Liver (tissue), 9 donors: ENCODE measurements around the gene KRTAP29-1. TPM values are rescaled to one million over a fixed set of nuclear protein-coding genes. Genes with fewer than 3 reads are reported as not detected.

ENCODE experiments used
- DNase-seq: peaks from one replicate; pipeline ENCODE4 v3.0.0-alpha.2; 2017; ENCODE audit warnings: low spot score
- H3K27ac ChIP-seq, 2 donors: one replicate each; pipeline ENCODE4 v1.7.0; 2013; ENCODE audit warnings: inconsistent platforms in 2 of 2, low read length in 2 of 2, control low read depth in 1 of 2, low read depth in 1 of 2, mild to moderate bottlenecking in 1 of 2
- H3K27me3 ChIP-seq, 4 donors: one replicate each; pipeline versions ENCODE4 v1.6.1 to v1.7.0; 2013; ENCODE audit warnings: low read length in 3 of 4, inconsistent platforms in 1 of 4, mild to moderate bottlenecking in 1 of 4, moderate library complexity in 1 of 4; ENCODE audit not compliant: control insufficient read depth in 4 of 4, insufficient read depth in 4 of 4
- H3K36me3 ChIP-seq, 4 donors: one replicate each; pipeline versions ENCODE4 v1.6.1 to v1.7.0; 2013; ENCODE audit warnings: low read length in 3 of 4, mild to moderate bottlenecking in 3 of 4, low read depth in 1 of 4, moderate library complexity in 1 of 4; ENCODE audit not compliant: control insufficient read depth in 4 of 4, insufficient read depth in 3 of 4
- H3K4me1 ChIP-seq, 4 donors: one replicate each; pipeline versions ENCODE4 v1.6.1 to v1.7.0; 2013; ENCODE audit warnings: low read length in 3 of 4, mild to moderate bottlenecking in 3 of 4, moderate library complexity in 1 of 4; ENCODE audit not compliant: control insufficient read depth in 4 of 4, insufficient read depth in 4 of 4
- H3K4me3 ChIP-seq, 3 donors: one replicate each; pipeline versions ENCODE4 v1.6.1 to v1.7.0; 2013; ENCODE audit warnings: low read length in 3 of 3, control low read depth in 1 of 3, low read depth in 1 of 3, mild to moderate bottlenecking in 1 of 3
- H3K9ac ChIP-seq, 2 donors: one replicate each; pipeline ENCODE4 v1.7.0; 2013; ENCODE audit warnings: low read length in 2 of 2, mild to moderate bottlenecking in 2 of 2, moderate library complexity in 2 of 2, control low read depth in 1 of 2, low read depth in 1 of 2
- H3K9me3 ChIP-seq, 4 donors: one replicate each; pipeline versions ENCODE4 v1.6.1 to v1.7.0; 2013; ENCODE audit warnings: low read length in 3 of 4; ENCODE audit not compliant: control insufficient read depth in 4 of 4
- FOXA1 ChIP-seq: IDR thresholded peaks from 2 replicates; pipeline ENCODE4 v1.6.1; 2016; ENCODE audit warnings: antibody characterized with exemption
- FOXA2 ChIP-seq: IDR thresholded peaks from 2 replicates; pipeline ENCODE4 v1.6.1; 2016; ENCODE audit warnings: antibody characterized with exemption
- HNF4A ChIP-seq, 2 donors: conservative IDR thresholded peaks; 2 replicates each; pipeline ENCODE4 v1.6.1; 2016; ENCODE audit warnings: antibody characterized with exemption in 2 of 2, mild to moderate bottlenecking in 2 of 2
- JUND ChIP-seq, 2 donors: IDR thresholded peaks; 2 replicates each; pipeline ENCODE4 v1.6.1; 2016; ENCODE audit warnings: antibody characterized with exemption in 2 of 2
- NR2F2 ChIP-seq: IDR thresholded peaks from 2 replicates; pipeline ENCODE4 v1.6.1; 2016; ENCODE audit warnings: antibody characterized with exemption
- WGBS: extraction: QIAGEN DNeasy Blood & Tissue Kit; methylation state at CpG from one replicate; pipeline ENCODE4 v1.1.7; 2013; 5-methylcytosine and 5-hydroxymethylcytosine counted together
- polyA plus RNA-seq, 2 donors: library from polyadenylated mRNA; stranded (reverse) in 1 of 2; unstranded in 1 of 2; fragments of 200-250 nt in 1 of 2; fragments of >200 nt in 1 of 2; fragmentation: Nextera tagmentation in 1 of 2; extraction: Ambion mirVana in 1 of 2; gene quantifications; one replicate each; pipeline versions ENCODE4 v1.2.1 to v1.2.3, GENCODE V29; 2013 to 2015
- total RNA-seq, 2 donors: library from RNA; depleted of rRNA; stranded (reverse); fragments of >200 nt; gene quantifications; one replicate each; pipeline ENCODE4 v1.2.3, GENCODE V29; 2014
- TF ChIP-seq, protein P1 (sequence below): IDR thresholded peaks from 2 replicates; pipeline ENCODE4 v1.6.1; 2016; ENCODE audit warnings: antibody characterized with exemption, mild to moderate bottlenecking
- TF ChIP-seq, protein P2 (sequence below): IDR thresholded peaks from 2 replicates; pipeline ENCODE4 v1.6.1; 2016; ENCODE audit warnings: antibody characterized with exemption
- TF ChIP-seq, protein P3 (sequence below): fragments of 150-350 bp; IDR thresholded peaks from 2 replicates; pipeline ENCODE4 v1.5.1; 2017; ENCODE audit warnings: improper control_type of control experiment, low read depth, low read length; ENCODE audit not compliant: missing input control
- TF ChIP-seq, protein P4 (sequence below): IDR thresholded peaks from 2 replicates; pipeline ENCODE4 v1.6.1; 2016; ENCODE audit warnings: antibody characterized with exemption
- donor health status: healthy.
- donor health status: healthy.
- donor health status: healthy.
- donor health status: healthy.
- donor health status: healthy.

Gene KRTAP29-1
- total and polyA plus RNA-seq, 4 donors, result not detected

DNA sequence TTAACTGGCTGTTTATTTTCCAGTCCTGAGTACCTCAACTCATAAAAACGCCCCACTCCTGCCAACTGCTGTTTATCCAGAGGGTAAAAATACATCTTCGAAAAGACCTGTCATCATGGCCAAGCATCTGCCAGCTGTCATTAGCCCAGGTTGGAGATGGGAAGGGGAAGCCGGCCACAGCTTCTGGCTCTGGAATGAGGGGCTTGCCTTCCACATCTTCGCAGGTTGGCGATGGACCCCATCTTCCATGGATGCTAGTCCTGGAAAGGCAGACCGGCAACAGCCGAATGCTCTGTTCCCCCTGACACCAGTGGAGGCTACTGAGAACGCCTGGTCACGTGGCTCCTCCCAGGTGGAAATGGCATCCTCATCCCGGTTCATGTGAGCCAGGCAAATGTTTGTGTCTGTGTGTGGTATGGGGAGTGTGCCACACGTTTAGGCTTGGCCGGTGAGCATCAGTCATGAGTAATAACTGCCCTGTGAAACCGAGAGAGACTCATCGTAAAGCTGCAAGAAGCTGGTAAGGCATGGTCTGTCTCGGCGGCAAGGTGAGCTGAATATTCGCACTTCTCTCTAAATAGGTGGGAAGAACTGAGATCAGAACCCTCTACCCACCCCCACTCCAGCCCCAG lies 13.3 kb upstream of the KRTAP29-1 start:
- TF ChIP-seq, protein P1, sequence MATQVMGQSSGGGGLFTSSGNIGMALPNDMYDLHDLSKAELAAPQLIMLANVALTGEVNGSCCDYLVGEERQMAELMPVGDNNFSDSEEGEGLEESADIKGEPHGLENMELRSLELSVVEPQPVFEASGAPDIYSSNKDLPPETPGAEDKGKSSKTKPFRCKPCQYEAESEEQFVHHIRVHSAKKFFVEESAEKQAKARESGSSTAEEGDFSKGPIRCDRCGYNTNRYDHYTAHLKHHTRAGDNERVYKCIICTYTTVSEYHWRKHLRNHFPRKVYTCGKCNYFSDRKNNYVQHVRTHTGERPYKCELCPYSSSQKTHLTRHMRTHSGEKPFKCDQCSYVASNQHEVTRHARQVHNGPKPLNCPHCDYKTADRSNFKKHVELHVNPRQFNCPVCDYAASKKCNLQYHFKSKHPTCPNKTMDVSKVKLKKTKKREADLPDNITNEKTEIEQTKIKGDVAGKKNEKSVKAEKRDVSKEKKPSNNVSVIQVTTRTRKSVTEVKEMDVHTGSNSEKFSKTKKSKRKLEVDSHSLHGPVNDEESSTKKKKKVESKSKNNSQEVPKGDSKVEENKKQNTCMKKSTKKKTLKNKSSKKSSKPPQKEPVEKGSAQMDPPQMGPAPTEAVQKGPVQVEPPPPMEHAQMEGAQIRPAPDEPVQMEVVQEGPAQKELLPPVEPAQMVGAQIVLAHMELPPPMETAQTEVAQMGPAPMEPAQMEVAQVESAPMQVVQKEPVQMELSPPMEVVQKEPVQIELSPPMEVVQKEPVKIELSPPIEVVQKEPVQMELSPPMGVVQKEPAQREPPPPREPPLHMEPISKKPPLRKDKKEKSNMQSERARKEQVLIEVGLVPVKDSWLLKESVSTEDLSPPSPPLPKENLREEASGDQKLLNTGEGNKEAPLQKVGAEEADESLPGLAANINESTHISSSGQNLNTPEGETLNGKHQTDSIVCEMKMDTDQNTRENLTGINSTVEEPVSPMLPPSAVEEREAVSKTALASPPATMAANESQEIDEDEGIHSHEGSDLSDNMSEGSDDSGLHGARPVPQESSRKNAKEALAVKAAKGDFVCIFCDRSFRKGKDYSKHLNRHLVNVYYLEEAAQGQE, result no peak
- TF ChIP-seq FOXA1 (no peak), HNF4A (conservative IDR thresholded peaks at IDR 0.05) (no peak)
- TF ChIP-seq, protein P2, sequence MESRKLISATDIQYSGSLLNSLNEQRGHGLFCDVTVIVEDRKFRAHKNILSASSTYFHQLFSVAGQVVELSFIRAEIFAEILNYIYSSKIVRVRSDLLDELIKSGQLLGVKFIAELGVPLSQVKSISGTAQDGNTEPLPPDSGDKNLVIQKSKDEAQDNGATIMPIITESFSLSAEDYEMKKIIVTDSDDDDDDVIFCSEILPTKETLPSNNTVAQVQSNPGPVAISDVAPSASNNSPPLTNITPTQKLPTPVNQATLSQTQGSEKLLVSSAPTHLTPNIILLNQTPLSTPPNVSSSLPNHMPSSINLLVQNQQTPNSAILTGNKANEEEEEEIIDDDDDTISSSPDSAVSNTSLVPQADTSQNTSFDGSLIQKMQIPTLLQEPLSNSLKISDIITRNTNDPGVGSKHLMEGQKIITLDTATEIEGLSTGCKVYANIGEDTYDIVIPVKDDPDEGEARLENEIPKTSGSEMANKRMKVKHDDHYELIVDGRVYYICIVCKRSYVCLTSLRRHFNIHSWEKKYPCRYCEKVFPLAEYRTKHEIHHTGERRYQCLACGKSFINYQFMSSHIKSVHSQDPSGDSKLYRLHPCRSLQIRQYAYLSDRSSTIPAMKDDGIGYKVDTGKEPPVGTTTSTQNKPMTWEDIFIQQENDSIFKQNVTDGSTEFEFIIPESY, result no peak
- TF ChIP-seq, protein P3, sequence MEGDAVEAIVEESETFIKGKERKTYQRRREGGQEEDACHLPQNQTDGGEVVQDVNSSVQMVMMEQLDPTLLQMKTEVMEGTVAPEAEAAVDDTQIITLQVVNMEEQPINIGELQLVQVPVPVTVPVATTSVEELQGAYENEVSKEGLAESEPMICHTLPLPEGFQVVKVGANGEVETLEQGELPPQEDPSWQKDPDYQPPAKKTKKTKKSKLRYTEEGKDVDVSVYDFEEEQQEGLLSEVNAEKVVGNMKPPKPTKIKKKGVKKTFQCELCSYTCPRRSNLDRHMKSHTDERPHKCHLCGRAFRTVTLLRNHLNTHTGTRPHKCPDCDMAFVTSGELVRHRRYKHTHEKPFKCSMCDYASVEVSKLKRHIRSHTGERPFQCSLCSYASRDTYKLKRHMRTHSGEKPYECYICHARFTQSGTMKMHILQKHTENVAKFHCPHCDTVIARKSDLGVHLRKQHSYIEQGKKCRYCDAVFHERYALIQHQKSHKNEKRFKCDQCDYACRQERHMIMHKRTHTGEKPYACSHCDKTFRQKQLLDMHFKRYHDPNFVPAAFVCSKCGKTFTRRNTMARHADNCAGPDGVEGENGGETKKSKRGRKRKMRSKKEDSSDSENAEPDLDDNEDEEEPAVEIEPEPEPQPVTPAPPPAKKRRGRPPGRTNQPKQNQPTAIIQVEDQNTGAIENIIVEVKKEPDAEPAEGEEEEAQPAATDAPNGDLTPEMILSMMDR, result no peak
- TF ChIP-seq, protein P4, sequence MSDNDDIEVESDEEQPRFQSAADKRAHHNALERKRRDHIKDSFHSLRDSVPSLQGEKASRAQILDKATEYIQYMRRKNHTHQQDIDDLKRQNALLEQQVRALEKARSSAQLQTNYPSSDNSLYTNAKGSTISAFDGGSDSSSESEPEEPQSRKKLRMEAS, result no peak
- H3K27me3 ChIP-seq, result peaks cover 0 to 4% (median 0%) of the 10 kb centered on the region in 4 donors
- WGBS, result 74% methylated on average over 17 of the region's 17 CpGs

DNA sequence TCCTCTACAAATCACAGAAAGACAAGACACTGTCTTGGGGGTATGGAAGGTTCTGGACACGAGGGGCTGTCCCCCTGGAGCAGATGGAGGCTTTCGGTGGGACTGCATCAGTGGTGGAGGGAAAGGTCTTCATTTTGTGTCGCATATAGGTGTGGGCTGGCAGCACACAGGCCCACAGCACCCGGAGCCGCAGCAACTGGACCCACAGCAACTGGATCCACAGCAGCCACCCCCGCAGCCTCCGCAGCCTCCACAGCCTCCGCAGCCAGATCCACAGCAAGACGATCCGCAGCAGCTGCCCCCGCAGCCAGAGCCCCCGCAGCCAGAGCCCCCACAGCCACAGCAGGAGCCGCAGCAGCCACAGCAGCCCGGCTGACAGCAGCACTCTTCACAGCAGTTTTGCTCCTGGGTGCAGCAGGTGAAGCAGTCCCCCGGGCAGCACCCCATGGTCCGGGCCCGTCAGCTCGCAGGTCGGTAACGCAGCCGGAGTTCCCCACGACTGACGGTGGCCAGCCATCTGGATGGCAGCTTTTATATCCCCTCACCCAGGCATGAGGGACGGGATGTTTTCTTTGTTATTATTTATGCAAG lies 12.6 kb upstream of the KRTAP29-1 start, which contains the start of gene KRTAP17-1:
KRTAP17-1 (minus strand) TSS at position 507 of the 591 bp plus-strand sequence; CDS start at position 447, 60 bp downstream.
- Histone ChIP-seq H3K27me3 (peaks cover 0 to 4% (median 0%) of the 10 kb centered on the region in 4 donors), H3K9me3 (peaks cover 0 to 5% (median under 1%) of the 10 kb centered on the region in 4 donors), H3K36me3 (no peaks in the 10 kb centered on the region), H3K4me3 (no peak within 1 kb of the TSS), H3K27ac (no peak within 1 kb of the TSS), H3K9ac (no peak within 1 kb of the TSS), H3K4me1 (no peaks in the 10 kb centered on the region)
- TF ChIP-seq NR2F2, result no peak
- no peak for TF ChIP-seq FOXA2
- TF ChIP-seq, protein P2, result no peak
- no peak for TF ChIP-seq FOXA1
- no peak for TF ChIP-seq JUND (IDR thresholded peaks at IDR 0.05)
- TF ChIP-seq, protein P4, result no peak
- 81% methylated on average over 24 of the region's 24 CpGs for WGBS
- DNase-seq, result no peak

More for the DNA sequence above, 13.3 kb upstream of the KRTAP29-1 start:
- no peak overlapping the region for H3K27ac ChIP-seq
- DNase-seq, result no peak
- H3K9ac ChIP-seq, result no peak overlapping the region
- H3K4me3 ChIP-seq, result no peak overlapping the region
- H3K9me3 ChIP-seq, result peaks cover 0 to 5% (median under 1%) of the 10 kb centered on the region in 4 donors
- H3K4me1 ChIP-seq, result no peaks in the 10 kb centered on the region
- no peaks in the 10 kb centered on the region for H3K36me3 ChIP-seq
